SK-N-SH (cell line): ENCODE measurements around the gene FAM200C. TPM values are rescaled to one million over a fixed set of nuclear protein-coding genes. Genes with fewer than 3 reads are reported as not detected.

Experiments used
- CTCF ChIA-PET: fragments of 300-600, 350-600 bp; formaldehyde crosslinking; extraction: SDS; loops from one replicate; lab custom pipeline; 2021; lab: Yijun Ruan, JAX
- POLR2A ChIA-PET: fragments of 350-600 bp; sonication (Branson Sonifier 250); formaldehyde crosslinking; extraction: SDS; loops from one replicate; lab custom pipeline; 2020; ENCODE audit warnings: antibody characterized with exemption, inconsistent platforms; lab: Yijun Ruan, JAX
- DNase-seq: peaks from one replicate; pipeline ENCODE4 v3.0.0; 2012
- H2AFZ ChIP-seq: fragments of 200-600 bp; sonication (generic); 2 replicates; pipeline ENCODE4 v1.8.1; 2016; ENCODE audit warnings: antibody characterized with exemption, mild to moderate bottlenecking, low read depth
- H3F3A ChIP-seq: fragments of 200-600 bp; sonication (generic); replicated peaks from 2 replicates; pipeline ENCODE3; 2016; ENCODE audit warnings: antibody characterized with exemption, mild to moderate bottlenecking; ENCODE audit not compliant: insufficient read depth
- H3K27ac ChIP-seq, 2 experiments: fragments of 200-500 bp in 1 of 2; fragments of 200-600 bp in 1 of 2; sonication (Bioruptor generic) in 1 of 2; sonication (generic), shearing (Covaris generic) in 1 of 2; 2 replicates each; pipeline versions ENCODE4 v1.5.1 to v1.6.1; 2014 to 2016; ENCODE audit warnings: low read depth in 2 of 2, inconsistent platforms in 1 of 2, low read length in 1 of 2, mild to moderate bottlenecking in 1 of 2, mixed read lengths in 1 of 2
- H3K27me3 ChIP-seq: fragments of 200-600 bp; sonication (generic), shearing (Covaris generic); 2 replicates; pipeline ENCODE4 v1.6.1; 2016; ENCODE audit warnings: mixed run types; ENCODE audit not compliant: insufficient read depth
- H3K36me3 ChIP-seq, 2 experiments: fragments of 200-500 bp in 1 of 2; fragments of 200-600 bp in 1 of 2; sonication (Bioruptor generic) in 1 of 2; sonication (generic) in 1 of 2; replicated peaks in 1 of 2; 2 replicates each; pipeline versions ENCODE3 to v1.5.1; 2014 to 2016; ENCODE audit warnings: low read length in 1 of 2, mild to moderate bottlenecking in 1 of 2; ENCODE audit not compliant: insufficient read depth in 2 of 2, control insufficient read depth in 1 of 2
- H3K4me1 ChIP-seq, 2 experiments: fragments of 200-500 bp in 1 of 2; fragments of 200-600 bp in 1 of 2; sonication (Bioruptor generic) in 1 of 2; sonication (generic), shearing (Covaris generic) in 1 of 2; 2 replicates each; pipeline versions ENCODE4 v1.5.1 to v1.6.1; 2014 to 2016; ENCODE audit warnings: low read depth in 1 of 2, low read length in 1 of 2, mixed run types in 1 of 2; ENCODE audit not compliant: insufficient read depth in 2 of 2, control insufficient read depth in 1 of 2
- H3K4me2 ChIP-seq: fragments of 200-600 bp; sonication (generic), shearing (Covaris generic); 2 replicates; pipeline ENCODE4 v1.6.1; 2017; ENCODE audit warnings: mixed run types
- H3K4me3 ChIP-seq, 2 experiments: fragments of 200-500 bp in 1 of 2; fragments of 200-600 bp in 1 of 2; sonication (Bioruptor generic) in 1 of 2; sonication (generic), shearing (Covaris generic) in 1 of 2; 2 replicates each; pipeline versions ENCODE4 v1.5.1 to v1.8.1; 2014 to 2016; ENCODE audit warnings: low read depth in 2 of 2, inconsistent platforms in 1 of 2, low read length in 1 of 2, mild to moderate bottlenecking in 1 of 2, mixed read lengths in 1 of 2, moderate library complexity in 1 of 2
- H3K79me2 ChIP-seq: fragments of 200-600 bp; sonication (generic); 2 replicates; pipeline ENCODE4 v1.8.1; 2017; ENCODE audit warnings: mild to moderate bottlenecking; ENCODE audit not compliant: insufficient read depth
- H3K9ac ChIP-seq: fragments of 200-600 bp; sonication (generic); 2 replicates; pipeline ENCODE4 v1.6.1; 2017; ENCODE audit warnings: mixed run types
- H3K9me2 ChIP-seq: fragments of 200-600 bp; sonication (generic); 2 replicates; pipeline ENCODE4 v1.6.1; 2017; ENCODE audit warnings: mixed run types
- H3K9me3 ChIP-seq: fragments of 200-600 bp; sonication (generic); 2 replicates; pipeline ENCODE4 v1.6.1; 2017; ENCODE audit warnings: mixed run types, mild to moderate bottlenecking, moderate library complexity
- H4K20me1 ChIP-seq: fragments of 200-600 bp; sonication (generic); 2 replicates; pipeline ENCODE4 v1.6.1; 2017; ENCODE audit warnings: mild to moderate bottlenecking, mixed run types; ENCODE audit not compliant: insufficient read depth
- CHD2 ChIP-seq: fragments of 150-350 bp; IDR thresholded peaks from 2 replicates; pipeline ENCODE4 v1.6.1; 2018; ENCODE audit warnings: low read length; ENCODE audit not compliant: partially characterized antibody
- ELF1 ChIP-seq: IDR thresholded peaks from 2 replicates; pipeline ENCODE4 v1.4.0; 2012
- EP300 ChIP-seq, 2 experiments: IDR thresholded peaks; 2 replicates each; pipeline versions ENCODE4 v1.4.0 to v1.6.1; 2012; ENCODE audit warnings: borderline replicate concordance in 1 of 2, low read depth in 1 of 2, low read length in 1 of 2
- FOXJ3 ChIP-seq: sonication (generic); formaldehyde crosslinking; IDR thresholded peaks from 2 replicates; pipeline ENCODE4 v1.5.1; 2020; ENCODE audit warnings: mild to moderate bottlenecking, missing genetic modification reagents
- GABPA ChIP-seq: IDR thresholded peaks from 2 replicates; pipeline ENCODE4 v1.4.0; 2012; ENCODE audit warnings: low read depth, mild to moderate bottlenecking
- GATA2 ChIP-seq: sonication (generic); formaldehyde crosslinking; IDR thresholded peaks from 2 replicates; pipeline ENCODE4 v1.5.0; 2020; ENCODE audit warnings: mild to moderate bottlenecking, missing genetic modification reagents
- JUND ChIP-seq: IDR thresholded peaks from 2 replicates; pipeline ENCODE4 v1.4.0; 2012
- NFIC ChIP-seq: IDR thresholded peaks from 2 replicates; pipeline ENCODE4 v1.4.0; 2012; ENCODE audit warnings: borderline replicate concordance
- NRF1 ChIP-seq: IDR thresholded peaks from 2 replicates; pipeline ENCODE4 v1.6.1; 2012; ENCODE audit warnings: low read depth, mild to moderate bottlenecking, low read length
- PBX3 ChIP-seq: IDR thresholded peaks from 2 replicates; pipeline ENCODE4; 2012
- RAD21 ChIP-seq: IDR thresholded peaks from 2 replicates; pipeline ENCODE4 v1.6.1; 2012; ENCODE audit warnings: mild to moderate bottlenecking, low read length
- RFX5 ChIP-seq: IDR thresholded peaks from 2 replicates; pipeline ENCODE4 v1.6.1; 2012; ENCODE audit warnings: mild to moderate bottlenecking, improper control_type of control experiment, low read length
- SIN3A ChIP-seq: IDR thresholded peaks from 2 replicates; pipeline ENCODE4 v1.6.1; 2012; ENCODE audit warnings: low read depth, mild to moderate bottlenecking, low read length, moderate library complexity, borderline replicate concordance
- TAF1 ChIP-seq: IDR thresholded peaks from 2 replicates; pipeline ENCODE4 v1.6.1; 2012; ENCODE audit warnings: low read depth, mild to moderate bottlenecking, low read length, moderate library complexity, borderline replicate concordance
- TEAD4 ChIP-seq: IDR thresholded peaks from 2 replicates; pipeline ENCODE4 v1.4.0; 2012; ENCODE audit warnings: mild to moderate bottlenecking, borderline replicate concordance; ENCODE audit not compliant: insufficient read depth
- USF1 ChIP-seq: IDR thresholded peaks from 2 replicates; pipeline ENCODE4 v1.4.0; 2012; ENCODE audit warnings: low read depth, borderline replicate concordance
- USF2 ChIP-seq: fragments of 150-350 bp; IDR thresholded peaks from 2 replicates; pipeline ENCODE4 v1.6.1; 2017; ENCODE audit warnings: antibody characterized with exemption, low read length, low read depth, borderline replicate concordance
- YY1 ChIP-seq: IDR thresholded peaks from 2 replicates; pipeline ENCODE4 v1.4.0; 2012; ENCODE audit warnings: low read depth, mild to moderate bottlenecking
- WGBS: methylation state at CpG from one replicate; pipeline ENCODE4 v1.1.6; 2017; ENCODE audit warnings: low lambda C conversion rate; 5-methylcytosine and 5-hydroxymethylcytosine counted together
- polyA plus RNA-seq, 3 experiments: library from polyadenylated mRNA; depleted of rRNA; stranded (reverse); fragments of >200 nt; gene quantifications; 2 replicates each; pipeline ENCODE4 v1.2.3, GENCODE V29; 2012
- TF ChIP-seq, protein P1 (sequence below): IDR thresholded peaks from 2 replicates; pipeline ENCODE4 v1.4.0; 2012; ENCODE audit warnings: low read depth, borderline replicate concordance

Gene FAM200C
- polyA plus RNA-seq, 1 of the 3 experiments (the other 2 are of a cell fraction), result 1.5 TPM

- CTCF ChIA-PET, result interaction anchor here (1.1 to 1.5 kb wide), 4 partner anchors 21 to 285 kb away, joined by 3 to 5 read pairs (median 4); no protein-coding TSS in a partner anchor
- H3K4me2 ChIP-seq, result no peak overlapping the region
- no peaks in the 10 kb centered on the region for H3K9me3 ChIP-seq
- 84% methylated on average over 2 of the region's 2 CpGs for WGBS
- H3F3A ChIP-seq, result no peaks in the 10 kb centered on the region
- no peaks in the 10 kb centered on the region for H3K27me3 ChIP-seq
- no peak overlapping the region for H3K4me3 ChIP-seq
- POLR2A ChIA-PET, result no interaction called here
- H3K9ac ChIP-seq, result no peak overlapping the region
- H3K79me2 ChIP-seq, result no peaks in the 10 kb centered on the region
- DNase-seq, result no peak
- no peak overlapping the region for H3K27ac ChIP-seq
- TF ChIP-seq USF1 (no peak), FOXJ3 (CRISPR knock-in tag) (no peak), RAD21 (no peak), CHD2 (no peak), USF2 (no peak), ELF1 (no peak), TAF1 (no peak), JUND (no peak), GABPA (no peak), RFX5 (no peak), YY1 (no peak), SIN3A (no peak)
- H3K36me3 ChIP-seq, result no peaks in the 10 kb centered on the region
- H2AFZ ChIP-seq, result no peak overlapping the region
- H4K20me1 ChIP-seq, result no peaks in the 10 kb centered on the region
- peaks cover 0 to 16% of the 10 kb centered on the region in 2 experiments; a peak in 2 of 4 replicates for H3K4me1 ChIP-seq
- H3K9me2 ChIP-seq, result no peaks in the 10 kb centered on the region
Observed at GRCh38 chr5:160366230-160366629, 33.6 kb downstream of the FAM200C start.

- CTCF ChIA-PET, result interaction anchor here (0.8 to 2.4 kb wide), 4 partner anchors 14 to 342 kb away, joined by 3 to 9 read pairs (median 7); no protein-coding TSS in a partner anchor
- Histone ChIP-seq H4K20me1 (no peaks in the 10 kb centered on the region), H3K27ac (no peak overlapping the region; a peak in 1 of 4 replicates), H3K79me2 (no peaks in the 10 kb centered on the region), H3K4me3 (no peak overlapping the region), H3K27me3 (no peaks in the 10 kb centered on the region), H2AFZ (peak overlapping the region; percentile 63; the same call in 1 of the 2 replicates), H3K36me3 (no peaks in the 10 kb centered on the region)
- POLR2A ChIA-PET, result no interaction called here
- WGBS, result 85% methylated on average over 11 of the region's 13 CpGs
- TF ChIP-seq GATA2 (no peak), PBX3 (no peak), EP300 (IDR thresholded peaks at IDR 0.05; ENCODE audit: borderline replicate concordance in 1 of 2, low read depth in 1 of 2, low read length in 1 of 2) (no peak), NRF1 (no peak), SIN3A (no peak), TEAD4 (no peak), JUND (no peak), TAF1 (no peak), NFIC (no peak)
- TF ChIP-seq, protein P1, sequence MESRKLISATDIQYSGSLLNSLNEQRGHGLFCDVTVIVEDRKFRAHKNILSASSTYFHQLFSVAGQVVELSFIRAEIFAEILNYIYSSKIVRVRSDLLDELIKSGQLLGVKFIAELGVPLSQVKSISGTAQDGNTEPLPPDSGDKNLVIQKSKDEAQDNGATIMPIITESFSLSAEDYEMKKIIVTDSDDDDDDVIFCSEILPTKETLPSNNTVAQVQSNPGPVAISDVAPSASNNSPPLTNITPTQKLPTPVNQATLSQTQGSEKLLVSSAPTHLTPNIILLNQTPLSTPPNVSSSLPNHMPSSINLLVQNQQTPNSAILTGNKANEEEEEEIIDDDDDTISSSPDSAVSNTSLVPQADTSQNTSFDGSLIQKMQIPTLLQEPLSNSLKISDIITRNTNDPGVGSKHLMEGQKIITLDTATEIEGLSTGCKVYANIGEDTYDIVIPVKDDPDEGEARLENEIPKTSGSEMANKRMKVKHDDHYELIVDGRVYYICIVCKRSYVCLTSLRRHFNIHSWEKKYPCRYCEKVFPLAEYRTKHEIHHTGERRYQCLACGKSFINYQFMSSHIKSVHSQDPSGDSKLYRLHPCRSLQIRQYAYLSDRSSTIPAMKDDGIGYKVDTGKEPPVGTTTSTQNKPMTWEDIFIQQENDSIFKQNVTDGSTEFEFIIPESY, result no peak
- TF ChIP-seq, all 33 proteins: peak for 0
- Histone ChIP-seq H3F3A (no peaks in the 10 kb centered on the region), H3K4me2 (no peak overlapping the region), H3K9ac (no peak overlapping the region), H3K9me2 (no peaks in the 10 kb centered on the region), H3K4me1 (peaks cover 0 to 12% of the 10 kb centered on the region in 2 experiments; a peak in 2 of 4 replicates), H3K9me3 (no peaks in the 10 kb centered on the region)
- DNase-seq, result no peak
Observed at GRCh38 chr5:160363660-160364395, 36.0 kb downstream of the FAM200C start.
